WTC11 (cell line): ENCODE results near the gene ZBTB7C. TPM values are rescaled to one million over a fixed set of nuclear protein-coding genes. Genes with fewer than 3 reads are reported as not detected.

Experiments
- ATAC-seq: fragments of 200-7000 bp; cut with Tn5 transposase; 2 replicates; pipeline ENCODE4 v1.10.0; 2021; ENCODE audit warnings: mild to moderate bottlenecking, moderate library complexity
- CTCF ChIA-PET: fragments of 300-600 bp; sonication (Branson Sonifier 250); formaldehyde crosslinking; loops from one replicate; lab custom pipeline; 2021; ENCODE audit warnings: antibody characterized with exemption; lab: Charles Lee
- POLR2A ChIA-PET: fragments of 350-600 bp; sonication (Branson Sonifier 250); formaldehyde crosslinking; loops from one replicate; lab custom pipeline; 2021; ENCODE audit warnings: antibody characterized with exemption; lab: Charles Lee
- DNase-seq: peaks from one replicate; pipeline ENCODE4 v3.0.0; 2021; ENCODE audit warnings: low spot score
- H3K27ac Mint-ChIP-seq: 2 replicates; pipeline ENCODE4 v1.8.0; 2021; ENCODE audit warnings: mixed read lengths
- H3K27me3 Mint-ChIP-seq: 2 replicates; pipeline ENCODE4 v1.8.0; 2021; ENCODE audit warnings: low read depth, mild to moderate bottlenecking, moderate library complexity, mixed read lengths
- H3K36me3 Mint-ChIP-seq: 2 replicates; pipeline ENCODE4 v1.8.0; 2021; ENCODE audit warnings: mixed read lengths
- H3K4me1 Mint-ChIP-seq: 2 replicates; pipeline ENCODE4 v1.8.0; 2022; ENCODE audit warnings: mixed read lengths
- H3K4me3 Mint-ChIP-seq: 2 replicates; pipeline ENCODE4 v1.8.0; 2021; ENCODE audit warnings: mild to moderate bottlenecking, moderate library complexity, mixed read lengths
- H3K9me3 Mint-ChIP-seq: 2 replicates; pipeline ENCODE4 v1.8.0; 2021; ENCODE audit warnings: mixed read lengths
- CBFB ChIP-seq: sonication (generic); formaldehyde crosslinking; IDR thresholded peaks from 2 replicates; pipeline ENCODE4 v1.8.1; 2022; ENCODE audit warnings: mild to moderate bottlenecking, low read depth, missing genetic modification reagents
- ELF4 ChIP-seq: sonication (generic); formaldehyde crosslinking; IDR thresholded peaks from 2 replicates; pipeline ENCODE4 v1.8.1; 2022; ENCODE audit warnings: low read depth, mild to moderate bottlenecking, moderate library complexity, missing genetic modification reagents
- ETV6 ChIP-seq: sonication (generic); formaldehyde crosslinking; IDR thresholded peaks from 2 replicates; pipeline ENCODE4 v1.8.1; 2022; ENCODE audit warnings: mild to moderate bottlenecking, missing genetic modification reagents
- JAZF1 ChIP-seq: fragments of 250-450 bp; sonication (Bioruptor Pico); IDR thresholded peaks from 2 replicates; pipeline ENCODE4 v1.9.0; 2021; ENCODE audit warnings: moderate library complexity, mild to moderate bottlenecking, inconsistent platforms
- NR1H2 ChIP-seq: sonication (generic); formaldehyde crosslinking; IDR thresholded peaks from 2 replicates; pipeline ENCODE4 v1.9.0; 2021; ENCODE audit warnings: mild to moderate bottlenecking, moderate library complexity, missing genetic modification reagents
- PRDM15 ChIP-seq: sonication (generic); formaldehyde crosslinking; IDR thresholded peaks from 2 replicates; pipeline ENCODE4 v1.8.0; 2022; ENCODE audit warnings: missing genetic modification reagents
- SMAD4 ChIP-seq: sonication (generic); formaldehyde crosslinking; IDR thresholded peaks from 2 replicates; pipeline ENCODE4 v1.8.0; 2022; ENCODE audit warnings: mild to moderate bottlenecking, missing genetic modification reagents
- TEAD1 ChIP-seq: sonication (generic); formaldehyde crosslinking; IDR thresholded peaks from 2 replicates; pipeline ENCODE4 v1.8.0; 2022; ENCODE audit warnings: mild to moderate bottlenecking, missing genetic modification reagents
- ZBTB21 ChIP-seq: sonication (generic); formaldehyde crosslinking; IDR thresholded peaks from 2 replicates; pipeline ENCODE4 v1.8.1; 2023; ENCODE audit warnings: mild to moderate bottlenecking, missing genetic modification reagents, borderline replicate concordance
- ZNF138 ChIP-seq: sonication (generic); formaldehyde crosslinking; conservative IDR thresholded peaks from 2 replicates; pipeline ENCODE4 v1.8.1; 2022; ENCODE audit warnings: mild to moderate bottlenecking, moderate library complexity, missing genetic modification reagents
- ZNF263 ChIP-seq: sonication (generic); formaldehyde crosslinking; IDR thresholded peaks from 2 replicates; pipeline ENCODE4 v1.8.1; 2022; ENCODE audit warnings: low read depth, mild to moderate bottlenecking, moderate library complexity, missing genetic modification reagents
- ZNF396 ChIP-seq: fragments of 250-450 bp; sonication (Bioruptor Pico); IDR thresholded peaks from 2 replicates; pipeline ENCODE4 v1.8.0; 2021; ENCODE audit warnings: mild to moderate bottlenecking, moderate library complexity, borderline replicate concordance
- ZNF512 ChIP-seq: sonication (generic); formaldehyde crosslinking; IDR thresholded peaks from 2 replicates; pipeline ENCODE4 v1.8.1; 2022; ENCODE audit warnings: missing genetic modification reagents, borderline replicate concordance
- total RNA-seq: library from RNA; stranded (reverse); gene quantifications from 3 replicates; pipeline ENCODE4 v1.2.3, GENCODE V29; 2021
- TF ChIP-seq, protein P1 (sequence below): sonication (generic); formaldehyde crosslinking; conservative IDR thresholded peaks from 2 replicates; pipeline ENCODE4 v1.8.1; 2023; ENCODE audit warnings: mild to moderate bottlenecking, low read depth, missing genetic modification reagents, moderate library complexity
- TF ChIP-seq, protein P2 (sequence below): fragments of 250-450 bp; sonication (Bioruptor Pico); IDR thresholded peaks from 2 replicates; pipeline ENCODE4 v1.9.0; 2021; ENCODE audit warnings: mild to moderate bottlenecking
- TF ChIP-seq, protein P3 (sequence below): sonication (generic); formaldehyde crosslinking; IDR thresholded peaks from 2 replicates; pipeline ENCODE4 v1.8.0; 2022; ENCODE audit warnings: mild to moderate bottlenecking, missing genetic modification reagents
- TF ChIP-seq, protein P4 (sequence below): sonication (generic); formaldehyde crosslinking; IDR thresholded peaks from 2 replicates; pipeline ENCODE4 v1.8.0; 2023; ENCODE audit warnings: missing genetic modification reagents, mild to moderate bottlenecking, borderline replicate concordance

The ZBTB7C gene
- total RNA-seq, 1 experiment from 2014 or later, result 0.48 TPM

DNA sequence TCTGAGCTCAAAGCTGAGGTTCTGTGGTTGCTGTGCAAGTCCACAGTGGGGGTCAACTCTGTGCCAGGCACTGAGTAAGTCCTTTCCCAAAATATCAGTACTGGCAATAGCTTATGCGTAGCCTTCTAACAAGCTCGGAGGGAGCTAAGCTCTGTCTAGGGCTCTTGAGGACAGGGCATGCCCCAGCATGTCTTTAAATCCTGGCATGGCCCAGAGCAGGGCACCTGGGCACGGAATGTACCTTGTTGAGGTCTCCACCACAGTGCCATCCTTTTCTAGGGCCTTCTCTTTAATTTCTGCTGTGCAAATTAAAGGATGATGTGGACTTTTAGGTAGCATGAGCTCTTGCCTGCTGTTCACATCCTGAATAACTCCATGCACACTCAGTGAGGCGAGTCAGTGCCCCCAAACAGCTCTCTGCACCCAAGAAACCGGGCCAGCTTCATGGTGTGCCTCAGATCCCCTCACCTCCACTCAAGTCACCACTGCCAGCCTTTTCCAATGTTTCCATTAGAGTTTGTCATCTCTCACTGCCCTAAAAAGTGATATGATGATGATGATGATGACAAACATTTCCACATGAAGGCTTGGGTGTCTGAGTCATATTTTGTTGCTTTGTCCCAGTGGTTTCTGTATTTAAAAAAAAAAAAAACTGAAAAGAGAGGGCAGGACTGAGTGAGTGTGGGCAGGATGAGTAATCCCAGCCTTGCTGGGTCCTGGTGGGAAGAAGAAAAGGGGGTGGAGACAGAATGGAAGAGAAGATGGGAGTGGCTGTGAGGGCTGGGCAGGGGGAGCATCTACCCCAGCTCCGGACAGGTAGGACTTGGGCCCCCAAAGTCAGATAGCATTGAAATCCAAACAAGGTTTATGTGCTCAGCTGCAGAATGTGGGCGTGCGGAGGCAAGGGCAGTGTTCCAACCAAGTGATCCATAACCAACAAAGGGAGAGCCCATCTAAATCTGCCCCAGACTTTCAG lies 78.9 kb downstream of the ZBTB7C start:
- ATAC-seq (peak; percentile 38; the same call in 1 of the 2 replicates), DNase-seq (no peak)
- Mint-ChIP-seq H3K4me1 (peaks cover 19% of the 10 kb centered on the region), H3K27ac (no peak overlapping the region), H3K4me3 (no peak overlapping the region), H3K9me3 (no peaks in the 10 kb centered on the region), H3K36me3 (no peaks in the 10 kb centered on the region), H3K27me3 (no peaks in the 10 kb centered on the region)
- TF ChIP-seq JAZF1 (CRISPR knock-in tag) (no peak), SMAD4 (CRISPR knock-in tag) (no peak), ETV6 (no peak), ELF4 (CRISPR knock-in tag) (no peak), CBFB (no peak), TEAD1 (CRISPR knock-in tag) (no peak), ZNF396 (CRISPR knock-in tag) (no peak), ZNF263 (CRISPR knock-in tag) (no peak), NR1H2 (no peak), ZNF138 (no peak)
- TF ChIP-seq, protein P1, sequence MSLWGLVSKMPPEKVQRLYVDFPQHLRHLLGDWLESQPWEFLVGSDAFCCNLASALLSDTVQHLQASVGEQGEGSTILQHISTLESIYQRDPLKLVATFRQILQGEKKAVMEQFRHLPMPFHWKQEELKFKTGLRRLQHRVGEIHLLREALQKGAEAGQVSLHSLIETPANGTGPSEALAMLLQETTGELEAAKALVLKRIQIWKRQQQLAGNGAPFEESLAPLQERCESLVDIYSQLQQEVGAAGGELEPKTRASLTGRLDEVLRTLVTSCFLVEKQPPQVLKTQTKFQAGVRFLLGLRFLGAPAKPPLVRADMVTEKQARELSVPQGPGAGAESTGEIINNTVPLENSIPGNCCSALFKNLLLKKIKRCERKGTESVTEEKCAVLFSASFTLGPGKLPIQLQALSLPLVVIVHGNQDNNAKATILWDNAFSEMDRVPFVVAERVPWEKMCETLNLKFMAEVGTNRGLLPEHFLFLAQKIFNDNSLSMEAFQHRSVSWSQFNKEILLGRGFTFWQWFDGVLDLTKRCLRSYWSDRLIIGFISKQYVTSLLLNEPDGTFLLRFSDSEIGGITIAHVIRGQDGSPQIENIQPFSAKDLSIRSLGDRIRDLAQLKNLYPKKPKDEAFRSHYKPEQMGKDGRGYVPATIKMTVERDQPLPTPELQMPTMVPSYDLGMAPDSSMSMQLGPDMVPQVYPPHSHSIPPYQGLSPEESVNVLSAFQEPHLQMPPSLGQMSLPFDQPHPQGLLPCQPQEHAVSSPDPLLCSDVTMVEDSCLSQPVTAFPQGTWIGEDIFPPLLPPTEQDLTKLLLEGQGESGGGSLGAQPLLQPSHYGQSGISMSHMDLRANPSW, result no peak
- TF ChIP-seq, protein P2, sequence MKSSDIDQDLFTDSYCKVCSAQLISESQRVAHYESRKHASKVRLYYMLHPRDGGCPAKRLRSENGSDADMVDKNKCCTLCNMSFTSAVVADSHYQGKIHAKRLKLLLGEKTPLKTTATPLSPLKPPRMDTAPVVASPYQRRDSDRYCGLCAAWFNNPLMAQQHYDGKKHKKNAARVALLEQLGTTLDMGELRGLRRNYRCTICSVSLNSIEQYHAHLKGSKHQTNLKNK (CRISPR knock-in tag), result no peak
- TF ChIP-seq, protein P3, sequence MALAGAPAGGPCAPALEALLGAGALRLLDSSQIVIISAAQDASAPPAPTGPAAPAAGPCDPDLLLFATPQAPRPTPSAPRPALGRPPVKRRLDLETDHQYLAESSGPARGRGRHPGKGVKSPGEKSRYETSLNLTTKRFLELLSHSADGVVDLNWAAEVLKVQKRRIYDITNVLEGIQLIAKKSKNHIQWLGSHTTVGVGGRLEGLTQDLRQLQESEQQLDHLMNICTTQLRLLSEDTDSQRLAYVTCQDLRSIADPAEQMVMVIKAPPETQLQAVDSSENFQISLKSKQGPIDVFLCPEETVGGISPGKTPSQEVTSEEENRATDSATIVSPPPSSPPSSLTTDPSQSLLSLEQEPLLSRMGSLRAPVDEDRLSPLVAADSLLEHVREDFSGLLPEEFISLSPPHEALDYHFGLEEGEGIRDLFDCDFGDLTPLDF, result no peak
- TF ChIP-seq, protein P4, sequence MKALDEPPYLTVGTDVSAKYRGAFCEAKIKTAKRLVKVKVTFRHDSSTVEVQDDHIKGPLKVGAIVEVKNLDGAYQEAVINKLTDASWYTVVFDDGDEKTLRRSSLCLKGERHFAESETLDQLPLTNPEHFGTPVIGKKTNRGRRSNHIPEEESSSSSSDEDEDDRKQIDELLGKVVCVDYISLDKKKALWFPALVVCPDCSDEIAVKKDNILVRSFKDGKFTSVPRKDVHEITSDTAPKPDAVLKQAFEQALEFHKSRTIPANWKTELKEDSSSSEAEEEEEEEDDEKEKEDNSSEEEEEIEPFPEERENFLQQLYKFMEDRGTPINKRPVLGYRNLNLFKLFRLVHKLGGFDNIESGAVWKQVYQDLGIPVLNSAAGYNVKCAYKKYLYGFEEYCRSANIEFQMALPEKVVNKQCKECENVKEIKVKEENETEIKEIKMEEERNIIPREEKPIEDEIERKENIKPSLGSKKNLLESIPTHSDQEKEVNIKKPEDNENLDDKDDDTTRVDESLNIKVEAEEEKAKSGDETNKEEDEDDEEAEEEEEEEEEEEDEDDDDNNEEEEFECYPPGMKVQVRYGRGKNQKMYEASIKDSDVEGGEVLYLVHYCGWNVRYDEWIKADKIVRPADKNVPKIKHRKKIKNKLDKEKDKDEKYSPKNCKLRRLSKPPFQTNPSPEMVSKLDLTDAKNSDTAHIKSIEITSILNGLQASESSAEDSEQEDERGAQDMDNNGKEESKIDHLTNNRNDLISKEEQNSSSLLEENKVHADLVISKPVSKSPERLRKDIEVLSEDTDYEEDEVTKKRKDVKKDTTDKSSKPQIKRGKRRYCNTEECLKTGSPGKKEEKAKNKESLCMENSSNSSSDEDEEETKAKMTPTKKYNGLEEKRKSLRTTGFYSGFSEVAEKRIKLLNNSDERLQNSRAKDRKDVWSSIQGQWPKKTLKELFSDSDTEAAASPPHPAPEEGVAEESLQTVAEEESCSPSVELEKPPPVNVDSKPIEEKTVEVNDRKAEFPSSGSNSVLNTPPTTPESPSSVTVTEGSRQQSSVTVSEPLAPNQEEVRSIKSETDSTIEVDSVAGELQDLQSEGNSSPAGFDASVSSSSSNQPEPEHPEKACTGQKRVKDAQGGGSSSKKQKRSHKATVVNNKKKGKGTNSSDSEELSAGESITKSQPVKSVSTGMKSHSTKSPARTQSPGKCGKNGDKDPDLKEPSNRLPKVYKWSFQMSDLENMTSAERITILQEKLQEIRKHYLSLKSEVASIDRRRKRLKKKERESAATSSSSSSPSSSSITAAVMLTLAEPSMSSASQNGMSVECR (CRISPR knock-in tag), result no peak
- POLR2A ChIA-PET, result no interaction called here
- CTCF ChIA-PET, result interaction anchor here (1.0 to 1.2 kb wide), 3 partner anchors 13 to 115 kb away, joined by 3 to 4 read pairs (median 3); no protein-coding TSS in a partner anchor

DNA sequence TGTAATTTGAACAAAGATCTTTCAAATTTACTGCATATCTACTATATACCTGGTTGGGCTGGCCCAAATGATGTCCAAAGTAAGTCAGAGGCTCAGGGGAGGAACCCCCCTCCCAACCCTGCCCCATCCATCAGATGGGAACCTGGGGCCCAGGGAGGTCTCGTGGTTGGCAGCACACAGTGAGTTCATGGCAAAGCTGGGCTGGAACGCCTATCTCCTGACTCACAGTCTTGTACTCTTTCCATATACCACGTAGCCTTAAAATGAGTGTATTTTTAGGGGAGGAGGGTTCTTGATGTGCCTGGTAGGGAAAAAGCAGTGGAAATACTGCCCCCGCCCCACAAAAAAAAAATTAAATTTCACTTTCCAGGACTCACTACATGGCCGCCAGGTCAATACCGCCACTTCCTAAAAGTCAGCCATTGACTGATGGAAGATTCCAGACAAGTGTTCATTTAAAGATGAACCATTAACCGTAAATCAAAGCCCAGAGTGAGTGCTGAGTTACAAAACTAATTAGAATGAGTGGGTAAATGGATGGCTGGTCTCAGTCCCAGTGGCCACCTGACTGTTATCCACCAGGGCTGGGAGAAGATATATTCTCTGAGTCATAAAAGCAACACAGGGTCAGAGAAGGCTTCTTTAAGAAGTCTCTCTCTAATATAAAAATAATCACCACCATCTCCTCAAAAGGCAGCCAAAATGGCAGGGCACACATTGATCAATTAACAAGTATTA lies 80.5 kb downstream of the ZBTB7C start:
- no peaks in the 10 kb centered on the region for H3K9me3 Mint-ChIP-seq
- peaks cover 16% of the 10 kb centered on the region for H3K4me1 Mint-ChIP-seq
- H3K27ac Mint-ChIP-seq, result no peak overlapping the region
- no peaks in the 10 kb centered on the region for H3K27me3 Mint-ChIP-seq
- H3K36me3 Mint-ChIP-seq, result no peaks in the 10 kb centered on the region
- ATAC-seq, result no peak
- POLR2A ChIA-PET, result interaction anchor here (0.6 kb wide), 1 partner anchor 1555 kb away, joined by 6 read pairs; no protein-coding TSS in a partner anchor
- no peak for DNase-seq
- H3K4me3 Mint-ChIP-seq, result no peak overlapping the region
- CTCF ChIA-PET, result interaction anchor here (0.7 to 1.2 kb wide), 3 partner anchors 34 to 211 kb away, joined by 3 read pairs; no protein-coding TSS in a partner anchor
- TF ChIP-seq PRDM15, result no peak
- TF ChIP-seq ZNF512 (CRISPR knock-in tag), result no peak
- TF ChIP-seq ZBTB21 (CRISPR knock-in tag), result no peak
